ENCODE data around the gene GABRR1. TPM values are rescaled to one million over a fixed set of nuclear protein-coding genes. Genes with fewer than 3 reads are reported as not detected.
"Not testable (repeated sequence)": the region's sequence is repeated elsewhere in the genome, so short reads cannot be mapped to it uniquely, and the experiment has no call there.

The GABRR1 gene
- total RNA-seq, 1 donor from 2014 or later = not detected

GRCh38 chr6:89138173-89138572, 79.0 kb downstream of the GABRR1 start:
- no peak for DNase-seq (ENCODE audit: low read depth)
- H3K27me3 ChIP-seq (ENCODE audit: control insufficient read depth, insufficient read depth, low read length) = no peaks in the 10 kb centered on the region
- H3K36me3 ChIP-seq (ENCODE audit: control insufficient read depth, insufficient read depth, low read length) = no peaks in the 10 kb centered on the region
- H3K4me3 ChIP-seq (ENCODE audit: low read depth, low read length) = no peak overlapping the region
- TF ChIP-seq CTCF (IDR thresholded peaks at IDR 0.05; ENCODE audit: insufficient read depth, low read length, poor library complexity, severe bottlenecking) = no peak

GRCh38 chr6:89134723-89135122, 82.4 kb downstream of the GABRR1 start:
- Histone ChIP-seq H3K4me3 (ENCODE audit: low read depth, low read length) (no peak overlapping the region), H3K36me3 (ENCODE audit: control insufficient read depth, insufficient read depth, low read length) (no peaks in the 10 kb centered on the region), H3K27me3 (ENCODE audit: control insufficient read depth, insufficient read depth, low read length) (no peaks in the 10 kb centered on the region)
- DNase-seq (ENCODE audit: low read depth) = no peak
- no peak for TF ChIP-seq CTCF (IDR thresholded peaks at IDR 0.05; ENCODE audit: insufficient read depth, low read length, poor library complexity, severe bottlenecking)

GRCh38 chr6:89133981-89134380, 83.2 kb downstream of the GABRR1 start:
- no peaks in the 10 kb centered on the region for H3K27me3 ChIP-seq (ENCODE audit: control insufficient read depth, insufficient read depth, low read length)
- no peak for DNase-seq (ENCODE audit: low read depth)
- H3K36me3 ChIP-seq (ENCODE audit: control insufficient read depth, insufficient read depth, low read length) = no peaks in the 10 kb centered on the region
- no peak for TF ChIP-seq CTCF (IDR thresholded peaks at IDR 0.05; ENCODE audit: insufficient read depth, low read length, poor library complexity, severe bottlenecking)
- no peak overlapping the region for H3K4me3 ChIP-seq (ENCODE audit: low read depth, low read length)

GRCh38 chr6:89132057-89132456, 85.1 kb downstream of the GABRR1 start:
- TF ChIP-seq CTCF (IDR thresholded peaks at IDR 0.05; ENCODE audit: insufficient read depth, low read length, poor library complexity, severe bottlenecking) = no peak
- Histone ChIP-seq H3K36me3 (ENCODE audit: control insufficient read depth, insufficient read depth, low read length) (no peaks in the 10 kb centered on the region), H3K4me3 (ENCODE audit: low read depth, low read length) (no peak overlapping the region), H3K27me3 (ENCODE audit: control insufficient read depth, insufficient read depth, low read length) (no peaks in the 10 kb centered on the region)
- no peak for DNase-seq (ENCODE audit: low read depth)

- no peaks in the 10 kb centered on the region for H3K36me3 ChIP-seq (ENCODE audit: control insufficient read depth, insufficient read depth, low read length)
- H3K4me3 ChIP-seq (ENCODE audit: low read depth, low read length) = no peak overlapping the region
- no peak for TF ChIP-seq CTCF (IDR thresholded peaks at IDR 0.05; ENCODE audit: insufficient read depth, low read length, poor library complexity, severe bottlenecking)
- DNase-seq (ENCODE audit: low read depth) = no peak
- H3K27me3 ChIP-seq (ENCODE audit: control insufficient read depth, insufficient read depth, low read length) = no peaks in the 10 kb centered on the region
Measured at GRCh38 chr6:89131599-89131998, 85.6 kb downstream of the GABRR1 start.

- not testable (repeated sequence) for DNase-seq (ENCODE audit: low read depth)
Measured at GRCh38 chr6:89128256-89128671, 88.9 kb downstream of the GABRR1 start.

More at GRCh38 chr6:89128256-89128671, 88.9 kb downstream of the GABRR1 start:
- H3K36me3 ChIP-seq (ENCODE audit: control insufficient read depth, insufficient read depth, low read length); H3K27me3 ChIP-seq (ENCODE audit: control insufficient read depth, insufficient read depth, low read length); H3K4me3 ChIP-seq (ENCODE audit: low read depth, low read length): not testable (repeated sequence)

Other genes with a start within 250 kb of the GABRR1 start
- 59.8 and 63.4 TPM in 2 replicates for gene PNRC1, start 136.6 kb downstream of the GABRR1 start, total RNA-seq
- 8.3 and 10.1 TPM in 2 replicates for gene SRSF12, start 99.3 kb downstream of the GABRR1 start, total RNA-seq
- 23.0 and 26.4 TPM in 2 replicates for gene PM20D2, start 71.3 kb downstream of the GABRR1 start, total RNA-seq
- not detected in 2 replicates for gene GABRR2, start 97.9 kb upstream of the GABRR1 start, total RNA-seq
- gene UBE2J1, start 135.4 kb upstream of the GABRR1 start, total RNA-seq = 46.1 and 49.3 TPM in 2 replicates
- 35.4 and 36.0 TPM in 2 replicates for gene RRAGD, start 194.9 kb upstream of the GABRR1 start, total RNA-seq
- 10.0 and 15.4 TPM in 2 replicates for gene ANKRD6, start 215.8 kb upstream of the GABRR1 start, total RNA-seq